H1 (cell line): ENCODE results near the gene SLC25A40. TPM values are rescaled to one million over a fixed set of nuclear protein-coding genes. Genes with fewer than 3 reads are reported as not detected.

Experiments
- CTCF ChIA-PET: fragments of 300-600 bp; sonication (Branson Sonifier 250); formaldehyde crosslinking; loops from one replicate; lab custom pipeline; 2021; ENCODE audit not compliant: partially characterized antibody; lab: Charles Lee
- POLR2A ChIA-PET: fragments of 300-600 bp; sonication (Branson Sonifier 250); formaldehyde crosslinking; loops from one replicate; lab custom pipeline; 2021; ENCODE audit warnings: inconsistent platforms; ENCODE audit not compliant: partially characterized antibody; lab: Charles Lee
- DNase-seq, 2 experiments: peaks; one replicate each; pipeline versions ENCODE4 v3.0.0 to v3.0.0-alpha.2; 2010 to 2022; ENCODE audit warnings: low spot score in 2 of 2, low read depth in 1 of 2, mixed read lengths in 1 of 2
- FAIRE-seq: peaks from 2 replicates; lab custom pipeline; 2011; peaks lifted over from hg19 to GRCh38; lab: Jason Lieb, UNC
- H2AFZ ChIP-seq: 2 replicates; pipeline ENCODE4 v1.8.1; 2012; ENCODE audit warnings: low read length, inconsistent platforms
- H2AK5ac ChIP-seq: 2 replicates; pipeline ENCODE4 v1.6.1; 2013; ENCODE audit warnings: low read depth, low read length
- H2BK120ac ChIP-seq: replicated peaks from 2 replicates; pipeline ENCODE3; 2013; ENCODE audit warnings: low read depth, low read length, inconsistent platforms
- H2BK12ac ChIP-seq: 2 replicates; pipeline ENCODE4 v1.6.1; 2013; ENCODE audit warnings: low read depth, low read length
- H2BK15ac ChIP-seq: 2 replicates; pipeline ENCODE4 v1.6.1; 2013; ENCODE audit warnings: low read length
- H2BK20ac ChIP-seq: 2 replicates; pipeline ENCODE4 v1.6.1; 2013; ENCODE audit warnings: low read length
- H2BK5ac ChIP-seq: 2 replicates; pipeline ENCODE4 v1.6.1; 2013; ENCODE audit warnings: low read depth, low read length
- H3K14ac ChIP-seq: 2 replicates; pipeline ENCODE4 v1.6.1; 2013; ENCODE audit warnings: inconsistent platforms; ENCODE audit not compliant: insufficient read length
- H3K18ac ChIP-seq: 2 replicates; pipeline ENCODE4 v1.6.1; 2013; ENCODE audit warnings: low read length; ENCODE audit errors: extremely low read depth
- H3K23ac ChIP-seq: 2 replicates; pipeline ENCODE4 v1.6.1; 2013; ENCODE audit warnings: inconsistent platforms; ENCODE audit not compliant: insufficient read length
- H3K23me2 ChIP-seq: 2 replicates; pipeline ENCODE4 v1.6.1; 2013; ENCODE audit warnings: low read depth, low read length
- H3K27ac ChIP-seq: 2 replicates; pipeline ENCODE4 v1.6.1; 2011; ENCODE audit warnings: low read depth, low read length, inconsistent platforms
- H3K27me3 ChIP-seq, 4 experiments: replicated peaks in 1 of 4; 1 replicate in 1 of 4; 2 replicates in 3 of 4; pipeline versions ENCODE4 v1.6.1 to v1.8.1; 2011 to 2013; ENCODE audit warnings: low read length in 3 of 4, mild to moderate bottlenecking in 3 of 4, inconsistent platforms in 2 of 4, mixed read lengths in 2 of 4, moderate library complexity in 1 of 4; ENCODE audit not compliant: control insufficient read depth in 3 of 4, insufficient read depth in 3 of 4; ENCODE audit errors: extremely low read depth in 1 of 4
- H3K36me3 ChIP-seq, 4 experiments: 2 replicates each; pipeline versions ENCODE4 v1.6.1 to v1.8.1; 2011 to 2013; ENCODE audit warnings: mild to moderate bottlenecking in 4 of 4, low read length in 3 of 4, moderate library complexity in 2 of 4, control low read depth in 1 of 4, inconsistent platforms in 1 of 4; ENCODE audit not compliant: insufficient read depth in 4 of 4, control insufficient read depth in 2 of 4
- H3K4ac ChIP-seq: replicated peaks from 2 replicates; pipeline ENCODE3; 2013; ENCODE audit warnings: low read length, low read depth, mixed read lengths, inconsistent platforms; ENCODE audit not compliant: insufficient read length
- H3K4me1 ChIP-seq, 4 experiments: replicated peaks in 1 of 4; 1 replicate in 1 of 4; 2 replicates in 3 of 4; pipeline versions ENCODE4 v1.6.1 to v1.8.1; 2011 to 2013; ENCODE audit warnings: low read length in 3 of 4, inconsistent platforms in 2 of 4, mixed read lengths in 1 of 4; ENCODE audit not compliant: insufficient read depth in 4 of 4, control insufficient read depth in 3 of 4
- H3K4me2 ChIP-seq, 2 experiments: 2 replicates each; pipeline versions ENCODE4 v1.6.1 to v1.8.1; 2011 to 2013; ENCODE audit warnings: low read depth in 2 of 2, low read length in 2 of 2, control low read depth in 1 of 2, inconsistent platforms in 1 of 2, mild to moderate bottlenecking in 1 of 2; ENCODE audit not compliant: insufficient read depth in 1 of 2
- H3K4me3 ChIP-seq, 4 experiments: fragments of 200-600, 300-600 bp in 1 of 4; sonication (generic), shearing (Covaris generic), sonication (Bioruptor Twin) in 1 of 4; 2 replicates each; pipeline versions ENCODE4 v1.5.1 to v1.8.1; 2011 to 2016; ENCODE audit warnings: low read length in 4 of 4, low read depth in 3 of 4, control low read depth in 2 of 4, inconsistent platforms in 2 of 4, mild to moderate bottlenecking in 2 of 4, mixed read lengths in 1 of 4, moderate library complexity in 1 of 4; ENCODE audit not compliant: insufficient read depth in 2 of 4; ENCODE audit errors: extremely low read depth in 1 of 4
- H3K56ac ChIP-seq: replicated peaks from 2 replicates; pipeline ENCODE3; 2013; ENCODE audit warnings: low read depth, mild to moderate bottlenecking, mixed read lengths, low read length, inconsistent platforms; ENCODE audit not compliant: insufficient read length
- H3K79me1 ChIP-seq: 2 replicates; pipeline ENCODE4 v1.6.1; 2013; ENCODE audit warnings: low read depth, low read length, control low read depth
- H3K79me2 ChIP-seq, 2 experiments: 2 replicates each; pipeline versions ENCODE4 v1.6.1 to v1.8.1; 2012 to 2013; ENCODE audit warnings: low read length in 2 of 2, mild to moderate bottlenecking in 2 of 2, inconsistent platforms in 1 of 2; ENCODE audit not compliant: insufficient read depth in 2 of 2, control insufficient read depth in 1 of 2
- H3K9ac ChIP-seq, 4 experiments: replicated peaks in 1 of 4; 1 replicate in 1 of 4; 2 replicates in 3 of 4; pipeline versions ENCODE4 v1.6.1 to v1.8.1; 2011 to 2013; ENCODE audit warnings: low read depth in 3 of 4, low read length in 3 of 4, control low read depth in 2 of 4, mild to moderate bottlenecking in 2 of 4, moderate library complexity in 2 of 4, inconsistent platforms in 1 of 4; ENCODE audit errors: extremely low read depth in 1 of 4
- H3K9me3 ChIP-seq, 2 experiments: 2 replicates each; pipeline versions ENCODE4 v1.6.1 to v1.8.1; 2012 to 2013; ENCODE audit warnings: mild to moderate bottlenecking in 2 of 2, moderate library complexity in 2 of 2, control low read depth in 1 of 2, inconsistent platforms in 1 of 2, low read depth in 1 of 2, low read length in 1 of 2, mixed read lengths in 1 of 2; ENCODE audit not compliant: insufficient read depth in 2 of 2
- H4K20me1 ChIP-seq, 2 experiments: replicated peaks in 1 of 2; 2 replicates each; pipeline versions ENCODE3 to v1.8.1; 2011 to 2013; ENCODE audit warnings: inconsistent platforms in 2 of 2, low read length in 2 of 2, mild to moderate bottlenecking in 1 of 2; ENCODE audit not compliant: insufficient read depth in 2 of 2, control insufficient read depth in 1 of 2
- H4K5ac ChIP-seq: 2 replicates; pipeline ENCODE4 v1.6.1; 2013; ENCODE audit warnings: low read length, low read depth, mixed read lengths, inconsistent platforms; ENCODE audit not compliant: insufficient read length
- H4K8ac ChIP-seq: 2 replicates; pipeline ENCODE4 v1.8.0; 2013; ENCODE audit warnings: mild to moderate bottlenecking, moderate library complexity, low read length, inconsistent platforms; ENCODE audit not compliant: insufficient read depth; ENCODE audit errors: extremely low read depth
- H4K91ac ChIP-seq: replicated peaks from 2 replicates; pipeline ENCODE3; 2013; ENCODE audit warnings: low read length, mixed read lengths, inconsistent platforms; ENCODE audit not compliant: insufficient read length
- CBX8 ChIP-seq: fragments of 300-800, 300-1000 bp; sonication (generic); IDR thresholded peaks from 2 replicates; pipeline ENCODE4 v1.7.1; 2016; ENCODE audit warnings: low read depth, low read length, borderline replicate concordance
- CREB1 ChIP-seq: IDR thresholded peaks from 2 replicates; pipeline ENCODE4 v1.6.1; 2012; ENCODE audit warnings: inconsistent platforms
- EZH2 ChIP-seq: fragments of 200-600 bp; sonication (generic); IDR thresholded peaks from 2 replicates; pipeline ENCODE4 v1.7.1; 2012; ENCODE audit warnings: low read depth, mild to moderate bottlenecking, moderate library complexity, low read length, inconsistent platforms; ENCODE audit not compliant: severe bottlenecking
- NANOG ChIP-seq: IDR thresholded peaks from 2 replicates; pipeline ENCODE4 v1.6.1; 2011; ENCODE audit warnings: low read length, low read depth, mild to moderate bottlenecking, inconsistent platforms; ENCODE audit not compliant: insufficient read depth, poor library complexity, severe bottlenecking
- SIX5 ChIP-seq: IDR thresholded peaks from 2 replicates; pipeline ENCODE4 v1.6.1; 2011; ENCODE audit warnings: mild to moderate bottlenecking, low read depth, low read length
- TEAD4 ChIP-seq: IDR thresholded peaks from 2 replicates; pipeline ENCODE4 v1.6.1; 2012; ENCODE audit warnings: low read depth, low read length, inconsistent platforms, mixed read lengths
- WGBS, 2 experiments: shearing (Covaris generic) in 1 of 2; methylation state at CpG; one replicate each; pipeline versions ENCODE4 v1.1.6 to v1.1.7; 2013 to 2015; ENCODE audit warnings: low lambda C conversion rate in 2 of 2, mixed read lengths in 2 of 2, inconsistent platforms in 1 of 2, low coverage in 1 of 2, missing lambda C conversion rate in 1 of 2; ENCODE audit not compliant: insufficient replicate concordance in 2 of 2, insufficient coverage in 1 of 2, insufficient read length in 1 of 2; ENCODE audit errors: extremely low coverage in 1 of 2, missing lambda C conversion rate in 1 of 2; 5-methylcytosine and 5-hydroxymethylcytosine counted together
- polyA plus RNA-seq, 7 experiments: library from polyadenylated mRNA; depleted of rRNA in 3 of 7; stranded (reverse) in 5 of 7; unstranded in 2 of 7; fragments of >200 nt in 5 of 7; fragments of 200-250 nt in 2 of 7; gene quantifications; 1 replicate in 5 of 7; 2 replicates in 1 of 7; 4 replicates in 1 of 7; pipeline versions ENCODE4 v1.2.1 to v1.2.3, GENCODE V29; 2011 to 2013; ENCODE audit warnings: missing spikeins in 2 of 7, mixed read lengths in 2 of 7
- total RNA-seq: library from RNA; stranded (reverse); fragmentation: NEBNext Ultra II Directional; extraction: Animal tissue kit (Norgen Biotek cat#: 25700); gene quantifications from 2 replicates; pipeline ENCODE4 v1.2.1, GENCODE V29; 2021

SLC25A40 gene
- total and polyA plus RNA-seq, 2 of the 8 experiments (the other 6 are each of a cell fraction or from before 2014, with no cell fraction given), result 6.5 to 17.3 TPM

GRCh38 chr7:87797395-87797794 is 78.8 kb downstream of the SLC25A40 start:
- no peak overlapping the region for H3K27ac ChIP-seq
- no peaks in the 10 kb centered on the region for H3K36me3 ChIP-seq
- H3K9me3 ChIP-seq, result no peaks in the 10 kb centered on the region
- no peak overlapping the region for H3K23ac ChIP-seq
- H2BK15ac ChIP-seq, result no peak overlapping the region
- H2AK5ac ChIP-seq, result no peak overlapping the region
- H2BK12ac ChIP-seq, result no peak overlapping the region
- H3K56ac ChIP-seq, result no peak overlapping the region
- H3K4me2 ChIP-seq, result no peak overlapping the region
- no peak overlapping the region for H3K14ac ChIP-seq
- H3K4me3 ChIP-seq, result no peak overlapping the region
- no peak overlapping the region for H2AFZ ChIP-seq
- H4K8ac ChIP-seq, result no peak overlapping the region
- H3K79me1 ChIP-seq, result no peaks in the 10 kb centered on the region
- H3K23me2 ChIP-seq, result no peaks in the 10 kb centered on the region
- H2BK20ac ChIP-seq, result no peak overlapping the region
- ChIA-PET POLR2A (no interaction called here), CTCF (interaction anchor here (0.6 to 1.9 kb wide), 11 partner anchors 9 to 507 kb away, joined by 3 to 13 read pairs (median 3); no protein-coding TSS in a partner anchor)
- H3K9ac ChIP-seq, result no peak overlapping the region
- no peak overlapping the region for H4K5ac ChIP-seq
- no peak for FAIRE-seq
- no peaks in the 10 kb centered on the region for H4K20me1 ChIP-seq
- no peak overlapping the region for H2BK120ac ChIP-seq
- no peaks in the 10 kb centered on the region for H3K4me1 ChIP-seq
- no peak overlapping the region for H3K18ac ChIP-seq
- no peak overlapping the region for H2BK5ac ChIP-seq
- DNase-seq, result no peak
- H3K27me3 ChIP-seq, result no peaks in the 10 kb centered on the region
- no peak for TF ChIP-seq TEAD4
- TF ChIP-seq EZH2, result no peak
- TF ChIP-seq NANOG, result no peak
- TF ChIP-seq CBX8, result no peak
- no peak for TF ChIP-seq CREB1
- TF ChIP-seq SIX5, result no peak
- H3K4ac ChIP-seq, result no peak overlapping the region
- H4K91ac ChIP-seq, result no peak overlapping the region
- no peaks in the 10 kb centered on the region for H3K79me2 ChIP-seq
- WGBS, 2 experiments, result 71% methylated on average over 1 of the region's 1 CpG; no CpG with 5 or more reads in 1 of the 2 experiments
